Neural crest cell (in vitro differentiated cells): ENCODE measurements around the gene ITGB7. TPM values are rescaled to one million over a fixed set of nuclear protein-coding genes. Genes with fewer than 3 reads are reported as not detected.

ENCODE experiments used
- DNase-seq: peaks from one replicate; pipeline ENCODE4 v3.0.0; 2021; ENCODE audit warnings: low read depth, mixed read lengths, low spot score
- H3K27ac Mint-ChIP-seq: one replicate; pipeline ENCODE4 v1.8.0; 2021; ENCODE audit warnings: mild to moderate bottlenecking, mixed read lengths; ENCODE audit not compliant: unreplicated experiment
- H3K27me3 Mint-ChIP-seq: 2 replicates; pipeline ENCODE4 v1.8.0; 2021; ENCODE audit warnings: low read depth, mild to moderate bottlenecking, mixed read lengths
- H3K36me3 Mint-ChIP-seq: 2 replicates; pipeline ENCODE4 v1.8.0; 2021; ENCODE audit warnings: low read depth, mild to moderate bottlenecking, mixed read lengths
- H3K4me1 Mint-ChIP-seq: 2 replicates; pipeline ENCODE4 v1.8.0; 2021; ENCODE audit warnings: mixed read lengths
- H3K4me3 Mint-ChIP-seq: one replicate; pipeline ENCODE4 v1.8.0; 2021; ENCODE audit warnings: mild to moderate bottlenecking, mixed read lengths
- H3K9me3 Mint-ChIP-seq: 2 replicates; pipeline ENCODE4 v1.8.0; 2021; ENCODE audit warnings: mixed read lengths
- total RNA-seq: library from RNA; stranded (reverse); gene quantifications from 2 replicates; pipeline ENCODE4 v1.2.1, GENCODE V29; 2021
- TF ChIP-seq, protein P1 (sequence below): fragments of 200-600 bp; sonication (generic); conservative IDR thresholded peaks from 2 replicates; pipeline ENCODE4 v1.5.0; 2021; ENCODE audit warnings: antibody characterized with exemption, mild to moderate bottlenecking

The ITGB7 gene
- total RNA-seq, 1 donor from 2014 or later = not detected

GRCh38 chr12:53220694-53221202 lies 13.7 kb upstream of the ITGB7 start:
- no peaks in the 10 kb centered on the region for H3K9me3 Mint-ChIP-seq
- no peak overlapping the region for H3K27ac Mint-ChIP-seq
- H3K36me3 Mint-ChIP-seq = no peaks in the 10 kb centered on the region
- peak; percentile 78 for DNase-seq
- H3K4me3 Mint-ChIP-seq = peak overlapping the region; percentile 88
- H3K4me1 Mint-ChIP-seq = peaks cover 76% of the 10 kb centered on the region
- TF ChIP-seq, protein P1, sequence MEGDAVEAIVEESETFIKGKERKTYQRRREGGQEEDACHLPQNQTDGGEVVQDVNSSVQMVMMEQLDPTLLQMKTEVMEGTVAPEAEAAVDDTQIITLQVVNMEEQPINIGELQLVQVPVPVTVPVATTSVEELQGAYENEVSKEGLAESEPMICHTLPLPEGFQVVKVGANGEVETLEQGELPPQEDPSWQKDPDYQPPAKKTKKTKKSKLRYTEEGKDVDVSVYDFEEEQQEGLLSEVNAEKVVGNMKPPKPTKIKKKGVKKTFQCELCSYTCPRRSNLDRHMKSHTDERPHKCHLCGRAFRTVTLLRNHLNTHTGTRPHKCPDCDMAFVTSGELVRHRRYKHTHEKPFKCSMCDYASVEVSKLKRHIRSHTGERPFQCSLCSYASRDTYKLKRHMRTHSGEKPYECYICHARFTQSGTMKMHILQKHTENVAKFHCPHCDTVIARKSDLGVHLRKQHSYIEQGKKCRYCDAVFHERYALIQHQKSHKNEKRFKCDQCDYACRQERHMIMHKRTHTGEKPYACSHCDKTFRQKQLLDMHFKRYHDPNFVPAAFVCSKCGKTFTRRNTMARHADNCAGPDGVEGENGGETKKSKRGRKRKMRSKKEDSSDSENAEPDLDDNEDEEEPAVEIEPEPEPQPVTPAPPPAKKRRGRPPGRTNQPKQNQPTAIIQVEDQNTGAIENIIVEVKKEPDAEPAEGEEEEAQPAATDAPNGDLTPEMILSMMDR = no peak
- peaks cover 75% of the 10 kb centered on the region for H3K27me3 Mint-ChIP-seq

GRCh38 chr12:53219956-53220693 lies 13.1 kb upstream of the ITGB7 start:
- DNase-seq = no peak
- Mint-ChIP-seq H3K4me1 (peaks cover 76% of the 10 kb centered on the region), H3K4me3 (peak overlapping the region; percentile 88), H3K9me3 (no peaks in the 10 kb centered on the region), H3K27ac (no peak overlapping the region), H3K27me3 (peaks cover 74% of the 10 kb centered on the region), H3K36me3 (no peaks in the 10 kb centered on the region)
- TF ChIP-seq, protein P1 = no peak

GRCh38 chr12:53219292-53219955 lies 12.4 kb upstream of the ITGB7 start:
- peaks cover 69% of the 10 kb centered on the region for H3K27me3 Mint-ChIP-seq
- H3K27ac Mint-ChIP-seq = no peak overlapping the region
- TF ChIP-seq, protein P1 = no peak
- H3K4me3 Mint-ChIP-seq = peak overlapping the region; percentile 87
- H3K36me3 Mint-ChIP-seq = no peaks in the 10 kb centered on the region
- no peaks in the 10 kb centered on the region for H3K9me3 Mint-ChIP-seq
- H3K4me1 Mint-ChIP-seq = peaks cover 76% of the 10 kb centered on the region
- no peak for DNase-seq

DNA sequence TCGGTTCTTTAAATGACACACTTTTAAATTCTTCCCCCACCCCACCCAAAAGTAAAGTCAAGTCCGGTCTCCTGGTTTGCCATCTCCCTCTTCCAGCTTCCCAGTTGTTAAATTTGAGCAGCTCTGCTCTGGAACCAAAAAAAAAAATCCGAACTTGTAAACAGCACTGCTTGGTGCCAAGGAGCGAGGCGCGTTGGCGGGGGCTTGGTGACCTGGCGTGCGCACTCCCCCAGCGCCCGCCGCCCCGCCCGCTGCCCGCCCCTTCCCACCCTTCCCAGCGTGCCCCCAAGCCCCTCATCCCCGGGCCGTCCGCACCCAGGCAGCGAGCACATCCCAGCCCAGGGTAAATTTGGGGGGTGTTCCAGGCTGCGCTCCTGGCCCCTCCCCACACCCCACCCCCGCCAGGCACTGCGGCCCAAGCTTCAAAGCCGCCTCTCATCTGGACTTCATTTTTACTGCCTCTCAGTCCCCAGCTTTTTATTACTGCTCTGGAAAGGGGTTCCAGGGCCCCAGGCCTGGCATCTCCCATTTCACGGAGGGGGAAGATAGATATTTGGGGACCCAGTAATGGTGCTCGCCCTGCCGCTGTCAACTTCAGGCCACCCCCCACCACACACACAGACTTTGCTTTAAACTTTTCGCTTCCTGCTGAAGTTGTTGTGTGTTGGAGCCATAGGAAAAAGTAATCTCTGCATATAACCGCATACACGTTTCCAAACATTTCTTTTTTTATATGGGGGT lies 11.7 kb upstream of the ITGB7 start:
- TF ChIP-seq, protein P1 = no peak
- Mint-ChIP-seq H3K27me3 (peaks cover 63% of the 10 kb centered on the region), H3K27ac (no peak overlapping the region), H3K9me3 (no peaks in the 10 kb centered on the region), H3K4me1 (peaks cover 74% of the 10 kb centered on the region), H3K4me3 (peak overlapping the region; percentile 87), H3K36me3 (no peaks in the 10 kb centered on the region)
- DNase-seq = no peak

GRCh38 chr12:53217931-53218307 lies 10.9 kb upstream of the ITGB7 start:
- Mint-ChIP-seq H3K9me3 (no peaks in the 10 kb centered on the region), H3K4me1 (peaks cover 72% of the 10 kb centered on the region), H3K27ac (no peak overlapping the region), H3K27me3 (peaks cover 65% of the 10 kb centered on the region), H3K4me3 (peak overlapping the region; percentile 82), H3K36me3 (no peaks in the 10 kb centered on the region)
- TF ChIP-seq, protein P1 = no peak
- no peak for DNase-seq
